ENCODE results near the gene SAPCD2.

The SAPCD2 gene

GRCh38 chr9:137017071-137017470 is 53.3 kb downstream of the SAPCD2 start:
- no peak for DNase-seq (ENCODE audit: low spot score)

DNA sequence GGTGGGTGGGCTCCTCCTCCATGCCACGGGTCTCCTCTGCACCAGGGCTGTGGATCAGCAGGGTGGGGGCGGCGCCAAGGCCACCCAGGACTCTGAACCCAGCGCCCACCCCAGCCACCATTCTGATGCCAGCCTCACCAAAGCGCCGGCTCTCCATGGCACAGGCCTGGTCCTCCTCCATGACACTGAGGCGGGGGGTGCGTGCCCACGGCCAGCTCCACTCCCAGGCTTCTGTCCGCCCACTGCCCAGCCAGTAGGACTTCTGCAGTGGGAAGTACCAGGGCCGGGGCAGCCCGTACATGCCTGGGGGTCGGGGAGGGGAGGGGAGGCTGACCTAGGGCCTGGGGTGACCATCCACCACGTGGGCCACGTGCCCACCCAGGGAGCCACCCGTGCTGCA is 53.9 kb downstream of the SAPCD2 start:
- no peak for DNase-seq (ENCODE audit: low spot score)

GRCh38 chr9:137015976-137016375 is 54.4 kb downstream of the SAPCD2 start:
- no peak for DNase-seq (ENCODE audit: low spot score)

DNA sequence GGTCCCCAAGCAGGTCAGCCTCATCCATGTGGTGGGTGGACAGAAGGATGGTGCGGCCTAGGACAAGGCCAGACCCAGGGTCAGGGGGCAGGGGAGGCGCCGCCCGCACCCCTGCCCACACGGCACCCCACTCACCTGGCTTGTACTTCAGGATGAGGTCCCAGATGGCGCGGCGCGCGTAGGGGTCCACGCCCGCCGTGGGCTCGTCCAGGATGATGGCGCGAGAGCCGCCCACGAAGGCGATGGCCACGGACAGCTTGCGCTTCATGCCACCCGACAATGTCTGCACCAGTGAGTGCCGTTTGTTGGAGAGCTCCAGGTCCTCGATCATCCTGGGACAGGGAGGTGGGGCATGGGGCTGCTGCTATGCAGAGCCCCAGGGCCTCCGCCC is 54.8 kb downstream of the SAPCD2 start:
- DNase-seq (ENCODE audit: low spot score), result no peak

GRCh38 chr9:137014776-137015539 is 55.4 kb downstream of the SAPCD2 start:
- DNase-seq (ENCODE audit: low spot score), result no peak

- no peak for DNase-seq (ENCODE audit: low spot score)
Measured at GRCh38 chr9:137014166-137014565, 56.2 kb downstream of the SAPCD2 start.

- no peak for DNase-seq (ENCODE audit: low spot score)
Measured at GRCh38 chr9:137013571-137013940, 56.8 kb downstream of the SAPCD2 start.

- DNase-seq (ENCODE audit: low spot score), result no peak
Measured at GRCh38 chr9:137012694-137013570, 57.4 kb downstream of the SAPCD2 start.
